GM23338 (cell line): ENCODE measurements around the gene FYN. TPM values are rescaled to one million over a fixed set of nuclear protein-coding genes. Genes with fewer than 3 reads are reported as not detected.

Experiments
- ATAC-seq: fragments of 200-7000 bp; cut with Tn5 transposase; 3 replicates; pipeline ENCODE4 v1.9.1; 2020
- DNase-seq: peaks from one replicate; pipeline ENCODE4 v3.0.0-alpha.2; 2015; ENCODE audit warnings: low spot score
- H2AFZ ChIP-seq: fragments of 200-600 bp; sonication (generic); 2 replicates; pipeline ENCODE4 v1.8.0; 2016; ENCODE audit warnings: antibody characterized with exemption, mild to moderate bottlenecking, moderate library complexity
- H3F3A ChIP-seq: fragments of 200-600 bp; sonication (generic); replicated peaks from 2 replicates; pipeline ENCODE4 v1.8.0; 2017; ENCODE audit warnings: antibody characterized with exemption, mixed run types, low read depth
- H3K27ac ChIP-seq: fragments of 200-600 bp; sonication (generic); 2 replicates; pipeline ENCODE4 v1.6.1; 2016; ENCODE audit warnings: low read depth
- H3K27me3 ChIP-seq: fragments of 200-600 bp; sonication (generic); 2 replicates; pipeline ENCODE4 v1.8.0; 2016; ENCODE audit warnings: mild to moderate bottlenecking, mixed run types, moderate library complexity; ENCODE audit not compliant: insufficient read depth
- H3K36me3 ChIP-seq: fragments of 200-600 bp; sonication (generic); 2 replicates; pipeline ENCODE4 v1.8.0; 2016; ENCODE audit warnings: mild to moderate bottlenecking; ENCODE audit not compliant: insufficient read depth
- H3K4me1 ChIP-seq: fragments of 200-600 bp; sonication (generic); 2 replicates; pipeline ENCODE4 v1.8.0; 2016; ENCODE audit warnings: mild to moderate bottlenecking, moderate library complexity; ENCODE audit not compliant: insufficient read depth
- H3K4me2 ChIP-seq: fragments of 200-600 bp; sonication (generic); 2 replicates; pipeline ENCODE4 v1.7.1; 2017; ENCODE audit warnings: mixed run types
- H3K4me3 ChIP-seq: fragments of 200-600 bp; sonication (generic); 2 replicates; pipeline ENCODE4 v1.6.1; 2016; ENCODE audit warnings: mixed run types
- H3K79me2 ChIP-seq: fragments of 200-600 bp; sonication (generic); replicated peaks from 2 replicates; pipeline ENCODE4 v1.8.0; 2017; ENCODE audit warnings: mild to moderate bottlenecking; ENCODE audit not compliant: insufficient read depth
- H3K9me2 ChIP-seq: fragments of 200-600 bp; sonication (generic); 2 replicates; pipeline ENCODE4 v1.8.0; 2017; ENCODE audit not compliant: insufficient read depth
- H4K20me1 ChIP-seq: fragments of 200-600 bp; sonication (generic); replicated peaks from 2 replicates; pipeline ENCODE4 v1.8.0; 2017; ENCODE audit warnings: mild to moderate bottlenecking; ENCODE audit not compliant: insufficient read depth
- H3K27ac Mint-ChIP-seq: 2 replicates; pipeline ENCODE4 v1.8.0; 2020; ENCODE audit warnings: inconsistent platforms, mild to moderate bottlenecking, moderate library complexity, mixed read lengths
- H3K27me3 Mint-ChIP-seq: 3 replicates; pipeline ENCODE4 v1.8.0; 2022; ENCODE audit warnings: low read depth, mild to moderate bottlenecking, moderate library complexity, mixed read lengths, inconsistent platforms; ENCODE audit not compliant: insufficient read depth, poor library complexity
- H3K36me3 Mint-ChIP-seq: 3 replicates; pipeline ENCODE4 v1.8.0; 2021; ENCODE audit warnings: low read depth, mild to moderate bottlenecking, inconsistent platforms, moderate library complexity, mixed read lengths
- H3K4me1 Mint-ChIP-seq: 3 replicates; pipeline ENCODE4 v1.8.0; 2020; ENCODE audit warnings: mild to moderate bottlenecking, inconsistent platforms, mixed read lengths
- H3K4me3 Mint-ChIP-seq: 3 replicates; pipeline ENCODE4 v1.8.0; 2021; ENCODE audit warnings: moderate library complexity, mild to moderate bottlenecking, inconsistent platforms, mixed read lengths
- H3K9me3 Mint-ChIP-seq: 3 replicates; pipeline ENCODE4 v1.8.0; 2020; ENCODE audit warnings: moderate library complexity, mild to moderate bottlenecking, inconsistent platforms, mixed read lengths
- CREB1 ChIP-seq: fragments of 250-450 bp; sonication (Bioruptor Pico); IDR thresholded peaks from 2 replicates; pipeline ENCODE4 v1.5.0; 2020; ENCODE audit warnings: low read depth, mild to moderate bottlenecking, moderate library complexity
- EZH2 ChIP-seq: fragments of 200-600 bp; sonication (generic); IDR thresholded peaks from one replicate; pipeline ENCODE4 v1.8.0; 2017; ENCODE audit warnings: antibody characterized with exemption, mild to moderate bottlenecking, low read depth; ENCODE audit not compliant: unreplicated experiment
- EZH2phosphoT487 ChIP-seq: fragments of 200-600 bp; sonication (generic); IDR thresholded peaks from one replicate; pipeline ENCODE4 v1.8.1; 2018; ENCODE audit warnings: antibody characterized with exemption; ENCODE audit not compliant: unreplicated experiment
- JUNB ChIP-seq: IDR thresholded peaks from one replicate; pipeline ENCODE4 v1.6.1; 2016; ENCODE audit warnings: antibody characterized with exemption; ENCODE audit not compliant: unreplicated experiment
- NANOG ChIP-seq: IDR thresholded peaks from 2 replicates; pipeline ENCODE4 v1.6.1; 2016; ENCODE audit warnings: antibody characterized with exemption, borderline replicate concordance
- POLR2AphosphoS5 ChIP-seq: IDR thresholded peaks from 2 replicates; pipeline ENCODE4 v1.6.1; 2016; ENCODE audit warnings: antibody characterized with exemption, low read depth
- STAT1 ChIP-seq: IDR thresholded peaks from one replicate; pipeline ENCODE4 v1.6.1; 2016; ENCODE audit warnings: antibody characterized with exemption; ENCODE audit not compliant: unreplicated experiment
- ZNF114 ChIP-seq: fragments of 250-450 bp; sonication (Bioruptor Pico); IDR thresholded peaks from 2 replicates; pipeline ENCODE4 v1.5.0; 2020; ENCODE audit warnings: mild to moderate bottlenecking, moderate library complexity
- ZNF331 ChIP-seq: fragments of 250-450 bp; sonication (Bioruptor Pico); IDR thresholded peaks from 2 replicates; pipeline ENCODE4 v1.5.0; 2020; ENCODE audit warnings: low read depth, mild to moderate bottlenecking, moderate library complexity
- polyA plus RNA-seq: library from polyadenylated mRNA; unstranded; fragments of >200 nt; fragmentation: Nextera tagmentation; extraction: Ambion mirVana; gene quantifications from 2 replicates; pipeline ENCODE4 v1.2.1, GENCODE V29; 2016
- total RNA-seq: library from RNA; depleted of rRNA; stranded (reverse); fragments of >200 nt; shearing (Covaris generic); gene quantifications from 2 replicates; pipeline ENCODE4 v1.2.3, GENCODE V29; 2014
- TF ChIP-seq, protein P1 (sequence below): fragments of 250-450 bp; sonication (Bioruptor Pico); IDR thresholded peaks from 2 replicates; pipeline ENCODE4 v1.5.0; 2020; ENCODE audit warnings: mild to moderate bottlenecking, moderate library complexity
- TF ChIP-seq, protein P2 (sequence below): IDR thresholded peaks from 2 replicates; pipeline ENCODE4 v1.6.1; 2016; ENCODE audit warnings: antibody characterized with exemption
- TF ChIP-seq, protein P3 (sequence below): IDR thresholded peaks from one replicate; pipeline ENCODE4 v1.6.1; 2018; ENCODE audit warnings: antibody characterized with exemption; ENCODE audit not compliant: unreplicated experiment
- TF ChIP-seq, protein P4 (sequence below), 2 experiments: fragments of 200-600 bp in 1 of 2; sonication (generic) in 1 of 2; conservative IDR thresholded peaks; 2 replicates each; pipeline versions ENCODE4 v1.5.1 to v1.6.1; 2016 to 2017; ENCODE audit warnings: antibody characterized with exemption in 2 of 2, low read depth in 2 of 2, mild to moderate bottlenecking in 2 of 2, moderate library complexity in 1 of 2

The FYN gene
- total and polyA plus RNA-seq, 2 experiments from 2014 or later, result 46.8 to 143 TPM

DNA sequence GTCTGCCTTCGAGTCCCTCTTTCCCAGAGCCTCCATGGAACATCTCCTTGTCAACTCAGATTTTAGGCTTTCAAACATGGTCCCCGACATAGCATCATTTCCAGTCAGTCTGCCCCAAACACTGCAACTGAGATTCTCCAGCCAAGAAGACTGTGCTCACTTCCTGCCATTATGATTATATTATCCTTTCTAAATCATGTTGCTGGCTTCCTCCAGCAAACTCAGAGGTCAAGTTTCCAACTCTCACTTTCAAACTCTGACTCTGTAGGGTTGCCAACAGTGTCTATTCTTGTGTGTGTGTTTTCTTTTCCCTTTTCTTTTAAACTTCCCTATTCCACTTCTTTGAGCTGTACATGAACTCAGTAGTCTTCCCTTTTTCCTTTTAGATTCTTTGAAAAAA lies 206.4 kb downstream of the FYN start:
- Mint-ChIP-seq H3K4me3 (no peak overlapping the region; the same call in 2 of the 3 replicates), H3K9me3 (no peaks in the 10 kb centered on the region; the same call in 2 of the 3 replicates), H3K27me3 (peaks cover 11% of the 10 kb centered on the region), H3K27ac (no peak overlapping the region), H3K4me1 (peaks cover 41% of the 10 kb centered on the region), H3K36me3 (peaks cover 14% of the 10 kb centered on the region)
- H3K36me3 ChIP-seq, result no peaks in the 10 kb centered on the region
- DNase-seq, result no peak
- no peak for ATAC-seq
- H3K27ac ChIP-seq, result no peak overlapping the region
- H3K4me3 ChIP-seq, result no peak overlapping the region
- H4K20me1 ChIP-seq, result no peaks in the 10 kb centered on the region
- no peaks in the 10 kb centered on the region for H3K27me3 ChIP-seq
- no peak overlapping the region for H2AFZ ChIP-seq
- no peaks in the 10 kb centered on the region for H3K9me2 ChIP-seq
- H3K4me2 ChIP-seq, result no peak overlapping the region
- no peak for TF ChIP-seq EZH2phosphoT487
- TF ChIP-seq, protein P1, sequence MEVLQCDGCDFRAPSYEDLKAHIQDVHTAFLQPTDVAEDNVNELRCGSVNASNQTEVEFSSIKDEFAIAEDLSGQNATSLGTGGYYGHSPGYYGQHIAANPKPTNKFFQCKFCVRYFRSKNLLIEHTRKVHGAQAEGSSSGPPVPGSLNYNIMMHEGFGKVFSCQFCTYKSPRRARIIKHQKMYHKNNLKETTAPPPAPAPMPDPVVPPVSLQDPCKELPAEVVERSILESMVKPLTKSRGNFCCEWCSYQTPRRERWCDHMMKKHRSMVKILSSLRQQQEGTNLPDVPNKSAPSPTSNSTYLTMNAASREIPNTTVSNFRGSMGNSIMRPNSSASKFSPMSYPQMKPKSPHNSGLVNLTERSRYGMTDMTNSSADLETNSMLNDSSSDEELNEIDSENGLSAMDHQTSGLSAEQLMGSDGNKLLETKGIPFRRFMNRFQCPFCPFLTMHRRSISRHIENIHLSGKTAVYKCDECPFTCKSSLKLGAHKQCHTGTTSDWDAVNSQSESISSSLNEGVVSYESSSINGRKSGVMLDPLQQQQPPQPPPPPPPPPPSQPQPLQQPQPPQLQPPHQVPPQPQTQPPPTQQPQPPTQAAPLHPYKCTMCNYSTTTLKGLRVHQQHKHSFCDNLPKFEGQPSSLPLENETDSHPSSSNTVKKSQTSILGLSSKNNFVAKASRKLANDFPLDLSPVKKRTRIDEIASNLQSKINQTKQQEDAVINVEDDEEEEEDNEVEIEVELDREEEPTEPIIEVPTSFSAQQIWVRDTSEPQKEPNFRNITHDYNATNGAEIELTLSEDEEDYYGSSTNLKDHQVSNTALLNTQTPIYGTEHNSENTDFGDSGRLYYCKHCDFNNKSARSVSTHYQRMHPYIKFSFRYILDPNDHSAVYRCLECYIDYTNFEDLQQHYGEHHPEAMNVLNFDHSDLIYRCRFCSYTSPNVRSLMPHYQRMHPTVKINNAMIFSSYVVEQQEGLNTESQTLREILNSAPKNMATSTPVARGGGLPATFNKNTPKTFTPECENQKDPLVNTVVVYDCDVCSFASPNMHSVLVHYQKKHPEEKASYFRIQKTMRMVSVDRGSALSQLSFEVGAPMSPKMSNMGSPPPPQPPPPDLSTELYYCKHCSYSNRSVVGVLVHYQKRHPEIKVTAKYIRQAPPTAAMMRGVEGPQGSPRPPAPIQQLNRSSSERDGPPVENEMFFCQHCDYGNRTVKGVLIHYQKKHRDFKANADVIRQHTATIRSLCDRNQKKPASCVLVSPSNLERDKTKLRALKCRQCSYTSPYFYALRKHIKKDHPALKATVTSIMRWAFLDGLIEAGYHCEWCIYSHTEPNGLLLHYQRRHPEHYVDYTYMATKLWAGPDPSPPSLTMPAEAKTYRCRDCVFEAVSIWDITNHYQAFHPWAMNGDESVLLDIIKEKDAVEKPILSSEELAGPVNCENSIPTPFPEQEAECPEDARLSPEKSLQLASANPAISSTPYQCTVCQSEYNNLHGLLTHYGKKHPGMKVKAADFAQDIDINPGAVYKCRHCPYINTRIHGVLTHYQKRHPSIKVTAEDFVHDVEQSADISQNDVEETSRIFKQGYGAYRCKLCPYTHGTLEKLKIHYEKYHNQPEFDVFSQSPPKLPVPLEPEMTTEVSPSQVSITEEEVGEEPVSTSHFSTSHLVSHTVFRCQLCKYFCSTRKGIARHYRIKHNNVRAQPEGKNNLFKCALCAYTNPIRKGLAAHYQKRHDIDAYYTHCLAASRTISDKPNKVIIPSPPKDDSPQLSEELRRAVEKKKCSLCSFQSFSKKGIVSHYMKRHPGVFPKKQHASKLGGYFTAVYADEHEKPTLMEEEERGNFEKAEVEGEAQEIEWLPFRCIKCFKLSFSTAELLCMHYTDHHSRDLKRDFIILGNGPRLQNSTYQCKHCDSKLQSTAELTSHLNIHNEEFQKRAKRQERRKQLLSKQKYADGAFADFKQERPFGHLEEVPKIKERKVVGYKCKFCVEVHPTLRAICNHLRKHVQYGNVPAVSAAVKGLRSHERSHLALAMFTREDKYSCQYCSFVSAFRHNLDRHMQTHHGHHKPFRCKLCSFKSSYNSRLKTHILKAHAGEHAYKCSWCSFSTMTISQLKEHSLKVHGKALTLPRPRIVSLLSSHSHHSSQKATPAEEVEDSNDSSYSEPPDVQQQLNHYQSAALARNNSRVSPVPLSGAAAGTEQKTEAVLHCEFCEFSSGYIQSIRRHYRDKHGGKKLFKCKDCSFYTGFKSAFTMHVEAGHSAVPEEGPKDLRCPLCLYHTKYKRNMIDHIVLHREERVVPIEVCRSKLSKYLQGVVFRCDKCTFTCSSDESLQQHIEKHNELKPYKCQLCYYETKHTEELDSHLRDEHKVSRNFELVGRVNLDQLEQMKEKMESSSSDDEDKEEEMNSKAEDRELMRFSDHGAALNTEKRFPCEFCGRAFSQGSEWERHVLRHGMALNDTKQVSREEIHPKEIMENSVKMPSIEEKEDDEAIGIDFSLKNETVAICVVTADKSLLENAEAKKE (CRISPR knock-in tag), result no peak
- TF ChIP-seq POLR2AphosphoS5, result no peak
- no peak for TF ChIP-seq STAT1
- TF ChIP-seq, protein P2, sequence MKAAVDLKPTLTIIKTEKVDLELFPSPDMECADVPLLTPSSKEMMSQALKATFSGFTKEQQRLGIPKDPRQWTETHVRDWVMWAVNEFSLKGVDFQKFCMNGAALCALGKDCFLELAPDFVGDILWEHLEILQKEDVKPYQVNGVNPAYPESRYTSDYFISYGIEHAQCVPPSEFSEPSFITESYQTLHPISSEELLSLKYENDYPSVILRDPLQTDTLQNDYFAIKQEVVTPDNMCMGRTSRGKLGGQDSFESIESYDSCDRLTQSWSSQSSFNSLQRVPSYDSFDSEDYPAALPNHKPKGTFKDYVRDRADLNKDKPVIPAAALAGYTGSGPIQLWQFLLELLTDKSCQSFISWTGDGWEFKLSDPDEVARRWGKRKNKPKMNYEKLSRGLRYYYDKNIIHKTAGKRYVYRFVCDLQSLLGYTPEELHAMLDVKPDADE, result no peak
- TF ChIP-seq, protein P3, sequence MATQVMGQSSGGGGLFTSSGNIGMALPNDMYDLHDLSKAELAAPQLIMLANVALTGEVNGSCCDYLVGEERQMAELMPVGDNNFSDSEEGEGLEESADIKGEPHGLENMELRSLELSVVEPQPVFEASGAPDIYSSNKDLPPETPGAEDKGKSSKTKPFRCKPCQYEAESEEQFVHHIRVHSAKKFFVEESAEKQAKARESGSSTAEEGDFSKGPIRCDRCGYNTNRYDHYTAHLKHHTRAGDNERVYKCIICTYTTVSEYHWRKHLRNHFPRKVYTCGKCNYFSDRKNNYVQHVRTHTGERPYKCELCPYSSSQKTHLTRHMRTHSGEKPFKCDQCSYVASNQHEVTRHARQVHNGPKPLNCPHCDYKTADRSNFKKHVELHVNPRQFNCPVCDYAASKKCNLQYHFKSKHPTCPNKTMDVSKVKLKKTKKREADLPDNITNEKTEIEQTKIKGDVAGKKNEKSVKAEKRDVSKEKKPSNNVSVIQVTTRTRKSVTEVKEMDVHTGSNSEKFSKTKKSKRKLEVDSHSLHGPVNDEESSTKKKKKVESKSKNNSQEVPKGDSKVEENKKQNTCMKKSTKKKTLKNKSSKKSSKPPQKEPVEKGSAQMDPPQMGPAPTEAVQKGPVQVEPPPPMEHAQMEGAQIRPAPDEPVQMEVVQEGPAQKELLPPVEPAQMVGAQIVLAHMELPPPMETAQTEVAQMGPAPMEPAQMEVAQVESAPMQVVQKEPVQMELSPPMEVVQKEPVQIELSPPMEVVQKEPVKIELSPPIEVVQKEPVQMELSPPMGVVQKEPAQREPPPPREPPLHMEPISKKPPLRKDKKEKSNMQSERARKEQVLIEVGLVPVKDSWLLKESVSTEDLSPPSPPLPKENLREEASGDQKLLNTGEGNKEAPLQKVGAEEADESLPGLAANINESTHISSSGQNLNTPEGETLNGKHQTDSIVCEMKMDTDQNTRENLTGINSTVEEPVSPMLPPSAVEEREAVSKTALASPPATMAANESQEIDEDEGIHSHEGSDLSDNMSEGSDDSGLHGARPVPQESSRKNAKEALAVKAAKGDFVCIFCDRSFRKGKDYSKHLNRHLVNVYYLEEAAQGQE, result no peak
- TF ChIP-seq, protein P4, sequence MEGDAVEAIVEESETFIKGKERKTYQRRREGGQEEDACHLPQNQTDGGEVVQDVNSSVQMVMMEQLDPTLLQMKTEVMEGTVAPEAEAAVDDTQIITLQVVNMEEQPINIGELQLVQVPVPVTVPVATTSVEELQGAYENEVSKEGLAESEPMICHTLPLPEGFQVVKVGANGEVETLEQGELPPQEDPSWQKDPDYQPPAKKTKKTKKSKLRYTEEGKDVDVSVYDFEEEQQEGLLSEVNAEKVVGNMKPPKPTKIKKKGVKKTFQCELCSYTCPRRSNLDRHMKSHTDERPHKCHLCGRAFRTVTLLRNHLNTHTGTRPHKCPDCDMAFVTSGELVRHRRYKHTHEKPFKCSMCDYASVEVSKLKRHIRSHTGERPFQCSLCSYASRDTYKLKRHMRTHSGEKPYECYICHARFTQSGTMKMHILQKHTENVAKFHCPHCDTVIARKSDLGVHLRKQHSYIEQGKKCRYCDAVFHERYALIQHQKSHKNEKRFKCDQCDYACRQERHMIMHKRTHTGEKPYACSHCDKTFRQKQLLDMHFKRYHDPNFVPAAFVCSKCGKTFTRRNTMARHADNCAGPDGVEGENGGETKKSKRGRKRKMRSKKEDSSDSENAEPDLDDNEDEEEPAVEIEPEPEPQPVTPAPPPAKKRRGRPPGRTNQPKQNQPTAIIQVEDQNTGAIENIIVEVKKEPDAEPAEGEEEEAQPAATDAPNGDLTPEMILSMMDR (conservative IDR thresholded peaks at IDR 0.05; ENCODE audit: low read depth in 2 of 2), result no peak
- TF ChIP-seq JUNB, result no peak
- TF ChIP-seq EZH2, result no peak
- TF ChIP-seq CREB1 (CRISPR knock-in tag), result no peak
- no peak for TF ChIP-seq NANOG
- no peak for TF ChIP-seq ZNF331 (CRISPR knock-in tag)
- no peak for TF ChIP-seq ZNF114
- peaks cover 34% of the 10 kb centered on the region for H3K4me1 ChIP-seq
- no peaks in the 10 kb centered on the region for H3K79me2 ChIP-seq
- peaks cover 19% of the 10 kb centered on the region for H3F3A ChIP-seq
